NOMO-1 (cell line): Measurements from ENCODE around the gene RNF157.

ENCODE experiments used
- DNase-seq, 2 experiments: peaks; one replicate each; lab custom pipeline; 2025; ENCODE audit not compliant: unreplicated experiment in 2 of 2; lab: John Stamatoyannopoulos, UW

RNF157 gene

GRCh38 chr17:76131692-76132573, 108.4 kb downstream of the RNF157 start:
- no peak for DNase-seq

- no peak for DNase-seq
Observed at GRCh38 chr17:76131051-76131691, 109.1 kb downstream of the RNF157 start.

- no peak for DNase-seq
Observed at GRCh38 chr17:76130473-76130872, 109.8 kb downstream of the RNF157 start.

GRCh38 chr17:76125922-76126321, 114.4 kb downstream of the RNF157 start:
- no peak for DNase-seq

GRCh38 chr17:76125391-76125675, 115.0 kb downstream of the RNF157 start:
- no peak for DNase-seq

GRCh38 chr17:76124582-76125390, 115.5 kb downstream of the RNF157 start:
- DNase-seq, result no peak

- no peak for DNase-seq
Observed at GRCh38 chr17:76123749-76124581, 116.3 kb downstream of the RNF157 start.

- DNase-seq, result no peak
Observed at GRCh38 chr17:76123191-76123499, 117.1 kb downstream of the RNF157 start.

- DNase-seq, result no peak
Observed at GRCh38 chr17:76122431-76123190, 117.7 kb downstream of the RNF157 start.

GRCh38 chr17:76121932-76122430, 118.3 kb downstream of the RNF157 start:
- DNase-seq, result no peak

GRCh38 chr17:76120658-76121008, 119.7 kb downstream of the RNF157 start:
- DNase-seq, result no peak

- DNase-seq, result no peak
Observed at GRCh38 chr17:76119409-76120371, 120.6 kb downstream of the RNF157 start.

GRCh38 chr17:76115138-76115754, 125.0 kb downstream of the RNF157 start:
- DNase-seq, result no peak

GRCh38 chr17:76111956-76112355, 128.3 kb downstream of the RNF157 start:
- DNase-seq, result no peak

- no peak for DNase-seq
Observed at GRCh38 chr17:76107509-76107908, 132.8 kb downstream of the RNF157 start.

- peak in 1 of 2 experiments; percentile 34 for DNase-seq
Observed at GRCh38 chr17:76106703-76107102, 133.6 kb downstream of the RNF157 start.

GRCh38 chr17:76104896-76105231, 135.4 kb downstream of the RNF157 start:
- no peak for DNase-seq

- peak; percentile 58 to 60 for DNase-seq
Observed at GRCh38 chr17:76104140-76104895, 136.0 kb downstream of the RNF157 start.
